Peyer's patch (tissue), 4 donors: ENCODE measurements around the gene GRK6. TPM values are rescaled to one million over a fixed set of nuclear protein-coding genes. Genes with fewer than 3 reads are reported as not detected.
"Not testable (repeated sequence)": the region's sequence is repeated elsewhere in the genome, so short reads cannot be mapped to it uniquely, and the experiment has no call there.

Source experiments
- DNase-seq, 3 donors: peaks; one replicate each; pipeline ENCODE4 v3.0.0-alpha.2; 2017 to 2019
- H3K27ac ChIP-seq, 4 donors: fragments of 200-600 bp; sonication (generic); one replicate each; pipeline ENCODE4 v1.5.1; 2016 to 2019
- H3K27me3 ChIP-seq, 2 donors: fragments of 200-600 bp; sonication (generic); one replicate each; pipeline ENCODE4 v1.5.1; 2019
- H3K36me3 ChIP-seq, 3 donors: fragments of 200-600 bp; sonication (generic); one replicate each; pipeline ENCODE4 v1.5.1; 2016 to 2019
- H3K4me1 ChIP-seq, 4 donors: fragments of 200-600 bp; sonication (generic); one replicate each; pipeline ENCODE4 v1.5.1; 2016 to 2019
- H3K4me3 ChIP-seq, 4 donors: fragments of 200-600 bp; sonication (generic); 1 replicate in 3 of 4; 2 replicates in 1 of 4; pipeline ENCODE4 v1.5.1; 2016 to 2019; ENCODE audit warnings: mild to moderate bottlenecking in 1 of 4
- H3K9me3 ChIP-seq, 4 donors: fragments of 200-600 bp; sonication (generic); one replicate each; pipeline ENCODE4 v1.5.1; 2016 to 2019; ENCODE audit warnings: mild to moderate bottlenecking in 1 of 4
- POLR2A ChIP-seq, 2 donors: fragments of 450-650 bp; IDR thresholded peaks; one replicate each; pipeline ENCODE4 v1.5.1; 2017; ENCODE audit warnings: antibody characterized with exemption in 2 of 2, mild to moderate bottlenecking in 2 of 2, moderate library complexity in 2 of 2
- total RNA-seq, 4 donors: library from RNA; depleted of rRNA; stranded (reverse); fragments of >200 nt; gene quantifications; one replicate each; pipeline ENCODE4 v1.1.0, GENCODE V29; 2016
- TF ChIP-seq, protein P1 (sequence below), 6 experiments: fragments of 450-650 bp in 4 of 6; fragments of 200-600 bp in 2 of 6; sonication (generic) in 1 of 6; IDR thresholded peaks; one replicate each; pipeline ENCODE4 v1.5.1; 2017 to 2019; ENCODE audit warnings: antibody characterized with exemption in 6 of 6, mild to moderate bottlenecking in 3 of 6, moderate library complexity in 1 of 6

The GRK6 gene
- total RNA-seq, 4 donors from 2014 or later, result 36.2 to 140 (median 40.7) TPM

DNA sequence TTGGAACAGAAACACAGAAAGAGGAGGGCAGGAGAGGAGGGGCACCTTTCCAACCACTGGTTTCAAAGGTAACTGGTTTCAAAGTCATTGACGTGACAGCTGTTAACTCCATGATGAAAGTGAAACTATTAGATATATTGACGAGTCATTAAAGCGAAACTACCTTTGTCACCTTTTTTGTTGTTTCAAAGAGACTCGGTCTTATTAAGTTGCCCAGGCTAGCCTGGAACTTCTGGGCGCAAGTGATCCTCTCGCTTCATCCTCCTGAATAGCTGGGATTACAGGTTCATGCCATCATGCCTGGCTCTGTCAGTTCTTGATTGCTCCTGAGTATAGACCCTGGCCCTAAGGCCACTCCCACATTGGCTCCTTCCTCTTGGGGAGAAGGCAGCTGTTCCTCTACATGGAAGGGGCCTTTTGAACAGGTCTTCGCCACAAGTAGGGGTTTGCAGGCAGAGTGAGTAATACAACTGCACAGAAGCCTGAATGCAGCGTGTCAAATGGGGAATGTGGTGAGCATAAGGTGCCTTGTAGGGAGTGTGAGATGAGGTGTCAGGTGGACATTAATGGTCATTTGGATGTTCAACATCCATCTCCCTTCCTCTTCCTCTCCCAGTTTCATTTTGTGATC is 13.8 kb upstream of the GRK6 start:
- DNase-seq, result no peak
- TF ChIP-seq, protein P1, sequence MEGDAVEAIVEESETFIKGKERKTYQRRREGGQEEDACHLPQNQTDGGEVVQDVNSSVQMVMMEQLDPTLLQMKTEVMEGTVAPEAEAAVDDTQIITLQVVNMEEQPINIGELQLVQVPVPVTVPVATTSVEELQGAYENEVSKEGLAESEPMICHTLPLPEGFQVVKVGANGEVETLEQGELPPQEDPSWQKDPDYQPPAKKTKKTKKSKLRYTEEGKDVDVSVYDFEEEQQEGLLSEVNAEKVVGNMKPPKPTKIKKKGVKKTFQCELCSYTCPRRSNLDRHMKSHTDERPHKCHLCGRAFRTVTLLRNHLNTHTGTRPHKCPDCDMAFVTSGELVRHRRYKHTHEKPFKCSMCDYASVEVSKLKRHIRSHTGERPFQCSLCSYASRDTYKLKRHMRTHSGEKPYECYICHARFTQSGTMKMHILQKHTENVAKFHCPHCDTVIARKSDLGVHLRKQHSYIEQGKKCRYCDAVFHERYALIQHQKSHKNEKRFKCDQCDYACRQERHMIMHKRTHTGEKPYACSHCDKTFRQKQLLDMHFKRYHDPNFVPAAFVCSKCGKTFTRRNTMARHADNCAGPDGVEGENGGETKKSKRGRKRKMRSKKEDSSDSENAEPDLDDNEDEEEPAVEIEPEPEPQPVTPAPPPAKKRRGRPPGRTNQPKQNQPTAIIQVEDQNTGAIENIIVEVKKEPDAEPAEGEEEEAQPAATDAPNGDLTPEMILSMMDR (IDR thresholded peaks at IDR 0.05), result no peak
- TF ChIP-seq POLR2A (IDR thresholded peaks at IDR 0.05), result no peak
- no peaks in the 10 kb centered on the region for H3K27me3 ChIP-seq
- peak overlapping the region in 3 of 4 donors; percentile 4 to 42 (median 38) for H3K4me3 ChIP-seq
- H3K27ac ChIP-seq, result peak overlapping the region in 3 of 4 donors; percentile 6 to 72 (median 52)
- no peaks in the 10 kb centered on the region for H3K9me3 ChIP-seq
- H3K4me1 ChIP-seq, result peaks cover 0 to 12% (median 3%) of the 10 kb centered on the region in 4 donors
- no peaks in the 10 kb centered on the region for H3K36me3 ChIP-seq

DNA sequence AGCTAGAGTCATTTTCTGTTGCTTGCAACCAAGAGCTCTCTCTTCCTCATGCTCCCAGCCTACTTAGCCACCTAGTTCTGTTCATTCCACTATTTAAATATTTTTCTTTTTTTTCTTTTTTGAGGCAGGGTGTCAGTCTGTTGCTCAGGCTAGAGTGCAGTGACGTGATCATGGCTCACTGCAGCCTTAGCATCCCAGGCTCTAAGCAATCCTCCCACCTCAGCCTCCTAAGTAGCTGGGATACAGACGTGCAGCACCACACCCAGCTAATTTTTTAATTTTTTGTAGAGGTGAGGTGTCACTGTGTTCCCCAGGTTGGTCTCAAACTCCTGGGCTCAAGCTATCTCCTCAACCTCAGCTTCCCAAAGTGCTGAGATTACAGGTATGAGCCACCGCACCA is 12.0 kb upstream of the GRK6 start:
- DNase-seq, result no peak
- Histone ChIP-seq H3K36me3 (no peaks in the 10 kb centered on the region), H3K27ac (no peak overlapping the region), H3K27me3 (no peaks in the 10 kb centered on the region), H3K4me1 (peaks cover 0 to 12% (median 3%) of the 10 kb centered on the region in 4 donors), H3K9me3 (no peaks in the 10 kb centered on the region), H3K4me3 (no peak overlapping the region)
- no peak for TF ChIP-seq POLR2A (IDR thresholded peaks at IDR 0.05)
- TF ChIP-seq, protein P1 (IDR thresholded peaks at IDR 0.05), result no peak

DNA sequence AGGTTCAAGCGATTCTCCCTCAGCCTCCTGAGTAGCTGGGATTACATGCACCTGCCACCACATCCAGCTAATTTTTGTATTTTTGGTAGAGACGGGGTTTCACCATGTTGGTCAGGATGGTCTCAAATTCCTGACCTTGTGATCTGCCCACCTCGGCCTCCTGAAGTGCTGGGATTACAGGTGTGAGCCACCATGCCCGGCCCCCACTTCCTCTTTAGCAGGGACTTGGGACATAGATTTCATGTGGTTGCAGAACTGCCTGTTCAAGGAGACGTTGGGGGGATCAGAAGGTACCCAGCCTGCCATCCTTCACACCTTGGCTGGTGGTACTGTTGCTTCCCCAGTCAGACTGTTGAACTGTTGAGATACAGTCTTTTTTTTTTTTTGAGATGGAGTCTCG is 9.4 kb upstream of the GRK6 start:
- H3K4me3 ChIP-seq, H3K9me3 ChIP-seq, DNase-seq, H3K36me3 ChIP-seq, H3K27me3 ChIP-seq: not testable (repeated sequence)
- Histone ChIP-seq H3K4me1 (peaks cover 0 to 12% (median 3%) of the 10 kb centered on the region in 4 donors), H3K27ac (peak overlapping the region in 2 of 4 donors; percentile 3 to 62)

DNA sequence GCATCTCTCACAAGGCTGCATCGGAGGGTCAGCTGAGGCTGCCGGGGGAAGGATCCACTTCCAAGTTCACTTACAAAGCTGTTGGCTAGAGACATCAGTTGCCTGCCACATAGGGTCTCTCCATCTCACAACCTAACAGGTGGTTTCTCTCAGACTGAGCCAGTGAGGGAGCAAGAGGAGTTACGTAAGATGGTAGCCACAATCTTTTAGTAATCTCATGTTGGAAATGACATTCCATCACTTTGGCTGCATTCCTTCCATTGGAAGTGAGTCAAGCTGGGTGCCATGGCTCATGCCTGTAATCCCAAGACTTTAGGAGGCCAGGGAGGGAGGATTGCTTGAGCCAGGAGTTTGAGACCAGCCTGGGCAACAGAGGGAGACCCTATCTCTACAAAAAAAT is 7.4 kb upstream of the GRK6 start:
- Histone ChIP-seq H3K27ac (no peak overlapping the region), H3K9me3 (no peaks in the 10 kb centered on the region), H3K4me3 (no peak overlapping the region), H3K36me3 (no peaks in the 10 kb centered on the region), H3K27me3 (no peaks in the 10 kb centered on the region), H3K4me1 (peaks cover 0 to 12% (median 0%) of the 10 kb centered on the region in 4 donors)
- no peak for TF ChIP-seq POLR2A (IDR thresholded peaks at IDR 0.05)
- TF ChIP-seq, protein P1 (IDR thresholded peaks at IDR 0.05), result no peak
- DNase-seq, result no peak

DNA sequence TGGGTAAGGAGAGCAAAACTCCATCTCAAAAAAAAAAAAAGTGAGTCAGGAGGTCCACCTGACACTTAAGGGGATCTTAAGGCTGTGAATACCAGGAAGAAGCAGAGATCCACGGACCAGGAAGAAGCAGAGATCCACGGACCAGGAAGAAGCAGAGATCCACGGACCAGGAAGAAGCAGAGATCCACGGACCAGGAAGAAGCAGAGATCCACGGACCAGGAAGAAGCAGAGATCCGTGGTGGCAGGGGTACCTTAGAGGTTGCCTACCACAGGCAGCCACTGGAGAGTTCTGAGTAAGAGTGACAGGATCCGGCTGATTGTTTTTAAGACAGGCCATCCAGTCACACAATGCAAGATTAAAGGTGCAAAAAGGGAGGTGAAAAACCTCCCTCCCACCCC is 6.0 kb upstream of the GRK6 start:
- not testable (repeated sequence) for H3K27me3 ChIP-seq, DNase-seq, H3K36me3 ChIP-seq, H3K9me3 ChIP-seq
- Histone ChIP-seq H3K4me3 (peak overlapping the region in 1 of 4 donors; percentile 36), H3K27ac (peak overlapping the region in 2 of 4 donors; percentile 35 to 45), H3K4me1 (peaks cover 0 to 17% (median 3%) of the 10 kb centered on the region in 4 donors)

DNA sequence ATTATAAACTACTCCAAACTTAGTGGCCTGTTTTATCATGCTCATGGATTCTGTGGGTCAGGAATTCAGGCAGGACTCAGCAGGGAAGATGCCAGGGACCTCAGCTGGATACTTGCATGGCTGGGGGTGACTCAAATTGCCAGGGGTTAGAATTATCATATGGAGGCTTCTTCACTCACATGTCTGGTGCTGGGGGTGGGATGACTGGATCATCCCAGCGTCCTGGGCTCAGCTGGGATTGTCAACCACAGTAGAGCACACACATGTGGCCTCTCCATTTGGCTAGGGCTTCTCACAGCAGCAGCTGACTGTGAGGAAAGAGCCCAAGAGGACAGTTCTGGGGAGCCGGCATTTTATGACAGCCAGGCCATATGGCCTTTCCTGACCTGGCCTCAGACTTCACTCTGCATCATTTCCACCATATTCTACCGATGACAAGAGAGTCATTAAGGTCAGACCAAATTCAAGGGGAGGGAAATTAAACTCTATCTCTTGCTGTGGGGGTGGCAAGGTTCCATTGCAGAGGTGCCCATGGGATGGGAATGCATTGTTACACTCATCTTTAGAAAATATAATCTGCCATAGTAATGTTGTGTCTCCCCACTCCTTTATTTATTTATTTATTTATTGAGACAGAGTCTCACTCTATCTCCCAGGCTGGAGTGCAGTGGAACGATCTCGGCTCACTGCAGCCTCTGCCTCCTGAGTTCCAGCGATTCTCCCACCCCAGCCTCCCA is 5.2 kb upstream of the GRK6 start:
- no peaks in the 10 kb centered on the region for H3K9me3 ChIP-seq
- H3K27me3 ChIP-seq, result no peaks in the 10 kb centered on the region
- H3K27ac ChIP-seq, result peak overlapping the region in 1 of 4 donors; percentile 45
- DNase-seq, result no peak
- H3K4me1 ChIP-seq, result peaks cover 0 to 18% (median 5%) of the 10 kb centered on the region in 4 donors
- H3K4me3 ChIP-seq, result peak overlapping the region in 1 of 4 donors; percentile 36
- no peaks in the 10 kb centered on the region for H3K36me3 ChIP-seq
- TF ChIP-seq, protein P1 (IDR thresholded peaks at IDR 0.05), result no peak
- no peak for TF ChIP-seq POLR2A (IDR thresholded peaks at IDR 0.05)
